H9 (cell line): ENCODE measurements around the gene TSPAN9. TPM values are rescaled to one million over a fixed set of nuclear protein-coding genes. Genes with fewer than 3 reads are reported as not detected.

Experiments used
- DNase-seq: peaks from one replicate; pipeline ENCODE4 v3.0.0-alpha.2; 2017
- H2AFZ ChIP-seq: one replicate; pipeline ENCODE4 v1.6.1; 2013; ENCODE audit warnings: mild to moderate bottlenecking, low read length, control low read depth, moderate library complexity
- H2AK5ac ChIP-seq: 2 replicates; pipeline ENCODE4 v1.6.1; 2013; ENCODE audit warnings: low read length, control low read depth, mixed read lengths; ENCODE audit not compliant: insufficient read length
- H2BK120ac ChIP-seq: one replicate; pipeline ENCODE4 v1.6.1; 2013; ENCODE audit warnings: low read depth, mild to moderate bottlenecking, low read length, control low read depth, inconsistent platforms; ENCODE audit not compliant: poor library complexity, severe bottlenecking
- H2BK12ac ChIP-seq: 2 replicates; pipeline ENCODE4 v1.6.1; 2013; ENCODE audit warnings: low read length, control low read depth, mixed read lengths, low read depth; ENCODE audit not compliant: insufficient read length
- H2BK15ac ChIP-seq: 2 replicates; pipeline ENCODE4 v1.6.1; 2013; ENCODE audit warnings: low read depth, low read length, control low read depth
- H2BK20ac ChIP-seq: one replicate; pipeline ENCODE4 v1.6.1; 2013; ENCODE audit warnings: low read depth, mild to moderate bottlenecking, low read length, control low read depth, inconsistent platforms; ENCODE audit not compliant: poor library complexity, severe bottlenecking
- H2BK5ac ChIP-seq: 2 replicates; pipeline ENCODE4 v1.6.1; 2013; ENCODE audit warnings: low read length, control low read depth, mixed read lengths; ENCODE audit not compliant: insufficient read length
- H3K14ac ChIP-seq: 2 replicates; pipeline ENCODE4 v1.6.1; 2013; ENCODE audit warnings: low read length, control low read depth; ENCODE audit not compliant: insufficient read depth
- H3K18ac ChIP-seq: 2 replicates; pipeline ENCODE4 v1.6.1; 2013; ENCODE audit warnings: low read depth, mild to moderate bottlenecking, mixed read lengths, low read length, control low read depth; ENCODE audit not compliant: insufficient read length
- H3K23ac ChIP-seq: 2 replicates; pipeline ENCODE4 v1.6.1; 2013; ENCODE audit warnings: low read length, control low read depth, mixed read lengths, low read depth; ENCODE audit not compliant: insufficient read length
- H3K23me2 ChIP-seq: 2 replicates; pipeline ENCODE4 v1.6.1; 2013; ENCODE audit warnings: low read depth, mild to moderate bottlenecking, mixed read lengths, low read length, control low read depth; ENCODE audit not compliant: insufficient read length, poor library complexity, severe bottlenecking
- H3K27ac ChIP-seq: 2 replicates; pipeline ENCODE4 v1.5.1; 2013; ENCODE audit warnings: low read length, control low read depth, mixed read lengths, low read depth; ENCODE audit not compliant: insufficient read length
- H3K27me3 ChIP-seq: 2 replicates; pipeline ENCODE4 v1.6.1; 2013; ENCODE audit warnings: low read length, control low read depth, inconsistent platforms; ENCODE audit not compliant: insufficient read depth
- H3K4ac ChIP-seq: 2 replicates; pipeline ENCODE4 v1.6.1; 2013; ENCODE audit warnings: low read depth, mild to moderate bottlenecking, control low read depth, inconsistent platforms, low read length, moderate library complexity
- H3K4me1 ChIP-seq: 2 replicates; pipeline ENCODE4 v1.6.1; 2013; ENCODE audit warnings: low read length, control low read depth, inconsistent platforms; ENCODE audit not compliant: insufficient read depth
- H3K4me2 ChIP-seq: 2 replicates; pipeline ENCODE4 v1.6.1; 2013; ENCODE audit warnings: low read length, control low read depth, mixed read lengths; ENCODE audit not compliant: insufficient read length, insufficient read depth
- H3K56ac ChIP-seq: 2 replicates; pipeline ENCODE4 v1.6.1; 2013; ENCODE audit warnings: low read depth, mild to moderate bottlenecking, mixed read lengths, low read length, control low read depth; ENCODE audit not compliant: insufficient read length
- H3K79me1 ChIP-seq: 2 replicates; pipeline ENCODE4 v1.6.1; 2013; ENCODE audit warnings: low read depth, mild to moderate bottlenecking, moderate library complexity, low read length, control low read depth, inconsistent platforms; ENCODE audit not compliant: insufficient read depth, poor library complexity, severe bottlenecking
- H3K79me2 ChIP-seq: 2 replicates; pipeline ENCODE4 v1.6.1; 2013; ENCODE audit warnings: low read length, control low read depth, inconsistent platforms; ENCODE audit not compliant: insufficient read depth
- H3K9ac ChIP-seq: 2 replicates; pipeline ENCODE4 v1.6.1; 2013; ENCODE audit warnings: low read length, control low read depth, mixed read lengths; ENCODE audit not compliant: insufficient read length; ENCODE audit errors: extremely low read depth
- H3K9me3 ChIP-seq: one replicate; pipeline ENCODE4 v1.6.1; 2013; ENCODE audit warnings: low read depth, low read length, inconsistent platforms; ENCODE audit not compliant: control insufficient read depth
- H3T11ph ChIP-seq: one replicate; pipeline ENCODE4 v1.6.1; 2013; ENCODE audit warnings: mild to moderate bottlenecking, low read length, control low read depth, inconsistent platforms
- H4K20me1 ChIP-seq: one replicate; pipeline ENCODE4 v1.6.1; 2013; ENCODE audit not compliant: control insufficient read depth, insufficient read length, insufficient read depth
- H4K5ac ChIP-seq: 2 replicates; pipeline ENCODE4 v1.6.1; 2013; ENCODE audit warnings: low read depth, mild to moderate bottlenecking, mixed read lengths, low read length, control low read depth; ENCODE audit not compliant: insufficient read length
- H4K8ac ChIP-seq: replicated peaks from 2 replicates; pipeline ENCODE4 v1.6.1; 2013; ENCODE audit warnings: low read length, control low read depth, mixed read lengths, low read depth; ENCODE audit not compliant: insufficient read length
- H4K91ac ChIP-seq: 2 replicates; pipeline ENCODE4 v1.6.1; 2013; ENCODE audit warnings: low read depth, mild to moderate bottlenecking, moderate library complexity, mixed read lengths, low read length, control low read depth; ENCODE audit not compliant: insufficient read length
- H3K27ac Mint-ChIP-seq, 3 experiments: 2 replicates in 2 of 3; 3 replicates in 1 of 3; pipeline ENCODE4 v1.8.0; 2020 to 2021; ENCODE audit warnings: mixed read lengths in 3 of 3, mild to moderate bottlenecking in 1 of 3, moderate library complexity in 1 of 3
- H3K27me3 Mint-ChIP-seq: 2 replicates; pipeline ENCODE4 v1.8.0; 2021; ENCODE audit warnings: low read depth, mild to moderate bottlenecking, moderate library complexity, mixed read lengths
- H3K36me3 Mint-ChIP-seq, 3 experiments: 2 replicates in 2 of 3; 3 replicates in 1 of 3; pipeline ENCODE4 v1.8.0; 2020 to 2021; ENCODE audit warnings: low read depth in 3 of 3, mixed read lengths in 3 of 3; ENCODE audit not compliant: insufficient read depth in 1 of 3
- H3K4me1 Mint-ChIP-seq, 2 experiments: 2 replicates each; pipeline ENCODE4 v1.8.0; 2020; ENCODE audit warnings: mixed read lengths in 2 of 2
- H3K4me3 Mint-ChIP-seq, 2 experiments: 2 replicates in 1 of 2; 3 replicates in 1 of 2; pipeline ENCODE4 v1.8.0; 2020 to 2021; ENCODE audit warnings: mild to moderate bottlenecking in 2 of 2, mixed read lengths in 2 of 2, moderate library complexity in 1 of 2
- H3K9me3 Mint-ChIP-seq, 2 experiments: 2 replicates in 1 of 2; 3 replicates in 1 of 2; pipeline ENCODE4 v1.8.0; 2020; ENCODE audit warnings: mild to moderate bottlenecking in 2 of 2, mixed read lengths in 2 of 2, moderate library complexity in 1 of 2
- CTCF ChIP-seq: fragments of 200-600 bp; sonication (generic); conservative IDR thresholded peaks from 3 replicates; pipeline ENCODE4 v1.8.0; 2021; ENCODE audit warnings: antibody characterized with exemption, mild to moderate bottlenecking
- WGBS: extraction: QIAGEN DNeasy Blood & Tissue Kit; methylation state at CpG from one replicate; pipeline ENCODE4 v1.1.7; 2013; ENCODE audit warnings: missing lambda C conversion rate, low lambda C conversion rate, mixed read lengths; ENCODE audit not compliant: insufficient read length; ENCODE audit errors: extremely low coverage; 5-methylcytosine and 5-hydroxymethylcytosine counted together
- total RNA-seq: library from RNA; stranded (reverse); gene quantifications from 2 replicates; pipeline ENCODE4 v1.2.1, GENCODE V29; 2021

Gene TSPAN9
- total RNA-seq, 1 experiment from 2014 or later, result 19.0 TPM

GRCh38 chr12:3204730-3205531, 127.8 kb downstream of the TSPAN9 start:
- H3K14ac ChIP-seq, result no peak overlapping the region
- WGBS, result no CpG with 5 or more reads among the region's 16 CpGs
- no peak overlapping the region for H3K18ac ChIP-seq
- H3K36me3 Mint-ChIP-seq, result no peaks in the 10 kb centered on the region; a peak in 1 of 7 replicates
- no peak overlapping the region for H2BK12ac ChIP-seq
- H3K27ac ChIP-seq, result no peak overlapping the region
- H2AK5ac ChIP-seq, result no peak overlapping the region
- no peak overlapping the region for H3K9ac ChIP-seq
- no peaks in the 10 kb centered on the region for H3K9me3 Mint-ChIP-seq
- H3K79me1 ChIP-seq, result no peaks in the 10 kb centered on the region
- H3K27ac Mint-ChIP-seq, result no peak overlapping the region
- H3K4me3 Mint-ChIP-seq, result no peak overlapping the region
- no peak overlapping the region for H2BK20ac ChIP-seq
- H2BK15ac ChIP-seq, result no peak overlapping the region
- H2AFZ ChIP-seq, result no peak overlapping the region
- no peaks in the 10 kb centered on the region for H3K79me2 ChIP-seq
- TF ChIP-seq CTCF, result no peak
- no peak overlapping the region for H4K91ac ChIP-seq
- no peak overlapping the region for H3K4me2 ChIP-seq
- peaks cover 8% of the 10 kb centered on the region for H3K23me2 ChIP-seq
- H4K20me1 ChIP-seq, result no peaks in the 10 kb centered on the region
- H3K23ac ChIP-seq, result no peak overlapping the region
- H3K4me1 Mint-ChIP-seq, result peaks cover 42 to 46% of the 10 kb centered on the region in 2 experiments
- no peak overlapping the region for H4K5ac ChIP-seq
- peaks cover 31% of the 10 kb centered on the region for H3K27me3 Mint-ChIP-seq
- H3K27me3 ChIP-seq, result peaks cover 13% of the 10 kb centered on the region; the same call in 1 of the 2 replicates
- no peak overlapping the region for H3T11ph ChIP-seq
- no peak overlapping the region for H3K56ac ChIP-seq
- no peak overlapping the region for H4K8ac ChIP-seq
- no peak for DNase-seq
- no peak overlapping the region for H2BK5ac ChIP-seq
- H3K4me1 ChIP-seq, result peaks cover 1% of the 10 kb centered on the region; the same call in 1 of the 2 replicates
- H3K4ac ChIP-seq, result no peak overlapping the region
- H2BK120ac ChIP-seq, result no peak overlapping the region
- H3K9me3 ChIP-seq, result no peaks in the 10 kb centered on the region
